ENCODE results near the gene PGRMC2. TPM values are rescaled to one million over a fixed set of nuclear protein-coding genes. Genes with fewer than 3 reads are reported as not detected.
"Not testable (repeated sequence)": the region's sequence is repeated elsewhere in the genome, so short reads cannot be mapped to it uniquely, and the experiment has no call there.

PGRMC2 gene
- total RNA-seq, 2 donors from 2014 or later = 21.2 to 36.3 TPM

DNA sequence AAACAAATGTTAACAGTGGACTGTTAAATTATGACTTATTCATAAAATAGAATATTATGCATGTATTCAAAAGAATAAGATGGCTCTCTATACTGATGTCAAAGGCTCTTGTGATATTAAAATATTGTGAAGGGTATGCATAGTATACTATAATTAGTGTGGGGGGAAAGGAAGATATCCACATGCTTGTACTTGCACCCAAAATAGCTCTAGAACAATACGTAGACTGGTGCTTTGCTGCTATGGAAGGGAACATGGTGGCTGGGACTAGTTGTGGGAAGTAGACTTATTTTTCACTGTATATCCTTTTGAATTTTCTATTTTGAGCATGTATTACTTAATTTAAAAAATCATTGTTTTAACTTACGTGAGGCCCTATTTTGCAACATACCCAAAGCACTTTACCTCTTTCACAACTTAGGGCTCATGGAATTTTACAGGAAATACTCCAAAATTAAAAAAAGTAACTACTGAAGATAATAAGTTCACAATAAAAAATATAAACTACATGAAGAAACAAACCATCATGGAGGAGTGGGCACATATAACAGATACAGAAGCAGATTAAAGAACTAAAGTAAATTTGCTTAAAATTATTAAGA lies 7.9 kb downstream of the PGRMC2 start:
- Histone ChIP-seq H3K4me1 (peaks cover 0 to 10% of the 10 kb centered on the region in 2 donors), H3K36me3 (no peaks in the 10 kb centered on the region)

DNA sequence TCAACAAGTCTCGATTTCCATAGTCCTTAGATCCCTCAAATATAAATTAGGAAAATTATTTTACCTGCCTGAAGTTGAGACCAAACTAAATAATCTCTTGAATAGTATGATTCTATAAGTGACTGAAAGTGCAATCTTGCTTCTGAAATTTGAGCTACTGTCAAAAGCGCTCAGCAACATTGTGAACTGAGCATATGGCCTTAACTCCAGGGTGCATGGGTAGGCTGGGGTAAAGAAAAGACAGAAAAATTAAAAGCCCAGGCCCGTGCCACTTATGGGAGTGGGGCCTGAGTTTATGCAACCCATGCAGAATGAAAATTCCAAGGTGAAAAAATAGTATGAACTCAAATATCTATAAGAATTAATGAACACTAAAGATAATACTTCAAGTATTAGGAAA lies 9.8 kb downstream of the PGRMC2 start:
- H3K27ac ChIP-seq = no peak overlapping the region
- no peak for DNase-seq (ENCODE audit: low spot score)
- TF ChIP-seq, protein P1, sequence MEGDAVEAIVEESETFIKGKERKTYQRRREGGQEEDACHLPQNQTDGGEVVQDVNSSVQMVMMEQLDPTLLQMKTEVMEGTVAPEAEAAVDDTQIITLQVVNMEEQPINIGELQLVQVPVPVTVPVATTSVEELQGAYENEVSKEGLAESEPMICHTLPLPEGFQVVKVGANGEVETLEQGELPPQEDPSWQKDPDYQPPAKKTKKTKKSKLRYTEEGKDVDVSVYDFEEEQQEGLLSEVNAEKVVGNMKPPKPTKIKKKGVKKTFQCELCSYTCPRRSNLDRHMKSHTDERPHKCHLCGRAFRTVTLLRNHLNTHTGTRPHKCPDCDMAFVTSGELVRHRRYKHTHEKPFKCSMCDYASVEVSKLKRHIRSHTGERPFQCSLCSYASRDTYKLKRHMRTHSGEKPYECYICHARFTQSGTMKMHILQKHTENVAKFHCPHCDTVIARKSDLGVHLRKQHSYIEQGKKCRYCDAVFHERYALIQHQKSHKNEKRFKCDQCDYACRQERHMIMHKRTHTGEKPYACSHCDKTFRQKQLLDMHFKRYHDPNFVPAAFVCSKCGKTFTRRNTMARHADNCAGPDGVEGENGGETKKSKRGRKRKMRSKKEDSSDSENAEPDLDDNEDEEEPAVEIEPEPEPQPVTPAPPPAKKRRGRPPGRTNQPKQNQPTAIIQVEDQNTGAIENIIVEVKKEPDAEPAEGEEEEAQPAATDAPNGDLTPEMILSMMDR (IDR thresholded peaks at IDR 0.05) = no peak
- H3K4me3 ChIP-seq = no peak overlapping the region
- no peaks in the 10 kb centered on the region for H3K27me3 ChIP-seq
- H3K36me3 ChIP-seq = no peaks in the 10 kb centered on the region
- peaks cover 0 to 4% of the 10 kb centered on the region in 2 donors for H3K4me1 ChIP-seq
- no peaks in the 10 kb centered on the region for H3K9me3 ChIP-seq

More for the DNA sequence above, 7.9 kb downstream of the PGRMC2 start:
- Histone ChIP-seq H3K27me3 (no peaks in the 10 kb centered on the region), H3K4me3 (no peak overlapping the region), H3K9me3 (no peaks in the 10 kb centered on the region), H3K27ac (no peak overlapping the region)
- no peak for DNase-seq (ENCODE audit: low spot score)
- TF ChIP-seq, protein P1 (IDR thresholded peaks at IDR 0.05) = no peak

DNA sequence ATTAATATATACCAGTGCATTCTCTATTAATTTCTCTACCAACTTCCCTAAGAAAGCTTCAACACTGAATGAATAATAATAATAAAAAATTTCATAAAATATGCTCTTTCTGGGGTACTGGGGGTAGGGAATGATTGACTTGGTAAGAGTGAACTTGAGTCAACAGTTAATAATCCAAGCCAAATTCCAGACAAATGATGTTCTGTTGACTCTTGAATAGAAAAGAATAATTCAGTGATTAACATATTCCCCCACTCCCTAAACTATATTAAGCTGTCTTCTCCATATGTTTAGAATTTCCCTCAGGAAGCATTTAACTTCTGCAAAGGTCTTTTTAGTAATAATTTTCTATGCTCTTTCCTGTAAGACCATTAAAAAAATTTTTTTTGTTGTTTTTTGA lies 12.3 kb downstream of the PGRMC2 start:
- Histone ChIP-seq H3K9me3 (no peaks in the 10 kb centered on the region), H3K36me3 (peaks cover 18% of the 10 kb centered on the region), H3K27me3 (no peaks in the 10 kb centered on the region), H3K27ac (no peak overlapping the region), H3K4me1 (peaks cover 0 to 4% of the 10 kb centered on the region in 2 donors), H3K4me3 (no peak overlapping the region)
- TF ChIP-seq, protein P1 (IDR thresholded peaks at IDR 0.05) = no peak
- no peak for DNase-seq (ENCODE audit: low spot score)

DNA sequence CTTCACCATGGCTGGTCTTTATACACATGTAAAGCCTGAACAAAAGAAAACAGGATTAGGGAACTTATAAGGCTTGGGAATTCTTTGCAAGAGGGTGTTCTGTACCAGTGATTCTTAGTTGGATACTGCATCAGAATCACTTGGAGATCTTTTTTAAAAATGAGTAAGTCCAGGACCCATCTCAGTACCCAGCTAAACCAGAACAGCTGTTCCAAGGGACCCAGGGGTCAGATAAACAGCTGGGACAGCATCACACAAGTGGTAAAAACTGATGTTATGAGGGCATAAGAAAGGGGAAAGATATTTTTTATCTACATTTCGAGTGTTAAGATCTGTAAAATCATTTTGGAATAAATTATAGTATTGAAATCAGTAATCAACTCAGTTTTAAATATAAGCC lies 16.1 kb downstream of the PGRMC2 start:
- DNase-seq (ENCODE audit: low spot score) = no peak
- Histone ChIP-seq H3K27ac (no peak overlapping the region), H3K9me3 (no peaks in the 10 kb centered on the region), H3K4me1 (no peaks in the 10 kb centered on the region), H3K4me3 (no peak overlapping the region), H3K27me3 (no peaks in the 10 kb centered on the region), H3K36me3 (peaks cover 24% of the 10 kb centered on the region)
- TF ChIP-seq, protein P1 (IDR thresholded peaks at IDR 0.05) = no peak

DNA sequence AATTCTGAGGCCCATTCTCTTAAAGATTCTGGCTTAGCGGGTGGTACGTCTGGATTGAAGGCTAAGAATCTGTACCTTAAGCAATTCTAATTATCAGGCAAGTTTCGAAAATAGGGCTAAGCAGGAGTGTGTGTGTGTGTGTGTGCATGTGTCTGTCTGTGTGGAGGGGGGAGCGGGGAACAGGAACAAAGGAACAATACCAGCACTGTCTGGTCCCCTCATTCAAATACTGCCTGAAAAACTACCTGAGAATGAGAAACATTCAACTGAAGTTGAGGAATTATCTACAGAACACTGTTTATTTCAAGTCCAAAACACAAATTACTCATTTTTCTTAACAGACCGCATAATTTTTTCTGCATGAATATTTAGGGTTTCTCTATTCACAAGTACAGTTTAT lies 18.6 kb downstream of the PGRMC2 start:
- DNase-seq (ENCODE audit: low spot score) = no peak
- Histone ChIP-seq H3K27me3 (no peaks in the 10 kb centered on the region), H3K9me3 (peaks cover 0 to 11% of the 10 kb centered on the region in 2 donors), H3K4me1 (no peaks in the 10 kb centered on the region), H3K36me3 (peaks cover 24% of the 10 kb centered on the region), H3K4me3 (no peak overlapping the region), H3K27ac (no peak overlapping the region)
- TF ChIP-seq, protein P1 (IDR thresholded peaks at IDR 0.05) = no peak

DNA sequence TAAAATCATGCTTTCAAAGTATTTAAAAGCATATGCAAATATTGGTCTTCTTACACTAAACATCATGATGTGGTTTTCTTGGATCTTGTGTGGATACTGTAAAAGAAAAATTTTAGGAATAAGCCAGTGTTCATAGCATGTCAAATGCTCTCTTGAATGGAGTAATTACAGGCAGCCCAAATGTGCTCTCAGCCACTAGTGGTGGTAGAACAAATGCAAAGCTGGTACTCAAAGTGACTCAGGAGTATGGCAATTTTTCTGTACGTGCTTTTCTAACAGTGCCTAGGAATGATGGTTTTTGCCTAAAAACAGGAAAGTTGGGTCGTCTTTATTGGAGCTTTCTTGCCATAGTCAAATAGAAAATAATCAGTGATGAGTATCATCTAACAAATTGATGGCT lies 19.9 kb downstream of the PGRMC2 start:
- no peak overlapping the region for H3K27ac ChIP-seq
- no peak for DNase-seq (ENCODE audit: low spot score)
- peaks cover 0 to 11% of the 10 kb centered on the region in 2 donors for H3K9me3 ChIP-seq
- peaks cover 24% of the 10 kb centered on the region for H3K36me3 ChIP-seq
- no peaks in the 10 kb centered on the region for H3K27me3 ChIP-seq
- H3K4me3 ChIP-seq = no peak overlapping the region
- TF ChIP-seq, protein P1 (IDR thresholded peaks at IDR 0.05) = no peak
- H3K4me1 ChIP-seq = no peaks in the 10 kb centered on the region

DNA sequence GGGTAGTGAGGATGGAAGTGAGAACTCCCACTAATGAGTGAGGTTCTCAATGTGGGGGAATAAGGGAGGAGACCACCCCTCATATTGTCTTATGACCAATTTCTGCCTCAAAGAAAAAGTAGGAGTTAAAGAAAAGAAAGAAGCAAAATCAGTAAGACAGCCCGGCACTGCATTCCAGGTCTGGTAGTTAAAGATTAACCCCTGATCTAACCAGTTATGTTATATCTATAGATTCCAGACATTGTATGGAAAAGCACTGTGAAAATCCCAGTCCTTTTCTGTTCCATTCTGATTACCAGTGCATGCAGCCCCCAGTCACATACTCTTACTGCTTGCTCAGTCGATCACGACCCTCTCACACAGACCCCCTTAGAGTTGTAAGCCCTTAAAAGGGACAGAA lies 20.4 kb downstream of the PGRMC2 start:
- peaks cover 0 to 11% of the 10 kb centered on the region in 2 donors for H3K9me3 ChIP-seq
- not testable (repeated sequence) for DNase-seq (ENCODE audit: low spot score); H3K27me3 ChIP-seq

DNA sequence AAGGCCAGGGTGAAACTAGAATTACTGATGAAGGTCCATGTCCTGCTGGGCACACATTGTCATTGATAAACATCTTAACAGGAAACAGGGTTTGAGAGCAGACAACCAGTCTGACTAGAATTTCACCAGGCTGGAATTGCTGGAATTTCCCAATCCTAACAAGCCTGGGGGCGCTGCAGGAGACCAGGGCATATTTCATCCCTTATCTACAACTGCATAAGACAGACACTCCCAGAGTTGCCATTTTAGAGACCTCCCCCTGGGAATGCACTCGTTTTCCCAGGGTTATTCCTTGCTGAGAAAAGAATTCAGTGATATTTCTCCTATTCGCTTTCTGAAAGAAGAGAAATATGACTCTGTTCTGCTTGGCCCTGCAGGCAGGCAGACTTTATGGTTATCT lies 22.1 kb downstream of the PGRMC2 start:
- H3K4me1 ChIP-seq, H3K27me3 ChIP-seq: not testable (repeated sequence)
- peaks cover 0 to 11% of the 10 kb centered on the region in 2 donors for H3K9me3 ChIP-seq

More for the DNA sequence above, 20.4 kb downstream of the PGRMC2 start:
- H3K4me1 ChIP-seq, H3K27ac ChIP-seq, H3K4me3 ChIP-seq: not testable (repeated sequence)
- H3K36me3 ChIP-seq = peaks cover 23% of the 10 kb centered on the region

DNA sequence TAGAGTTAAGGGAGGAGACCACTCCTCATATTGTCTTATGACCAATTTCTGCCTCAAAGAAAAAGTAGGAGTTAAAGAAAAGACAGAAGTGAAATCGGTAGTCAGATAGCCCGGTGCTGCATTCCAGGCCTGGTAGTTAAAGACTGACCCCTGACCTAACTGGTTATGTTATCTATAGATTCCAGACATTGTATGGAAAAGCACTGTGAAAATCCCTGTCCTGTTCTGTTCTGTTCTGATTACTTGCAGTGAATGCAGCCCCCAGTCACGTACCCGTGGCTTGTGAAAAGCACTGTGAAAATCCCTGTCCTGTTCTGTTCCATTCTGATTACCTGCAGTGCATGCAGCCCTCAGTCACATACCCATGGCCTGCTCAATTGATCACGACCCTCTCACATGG lies 27.7 kb downstream of the PGRMC2 start:
- not testable (repeated sequence) for DNase-seq (ENCODE audit: low spot score); H3K27me3 ChIP-seq; H3K9me3 ChIP-seq; H3K4me3 ChIP-seq; H3K4me1 ChIP-seq; H3K36me3 ChIP-seq; H3K27ac ChIP-seq

More for the DNA sequence above, 22.1 kb downstream of the PGRMC2 start:
- DNase-seq (ENCODE audit: low spot score); H3K36me3 ChIP-seq; H3K4me3 ChIP-seq; H3K27ac ChIP-seq: not testable (repeated sequence)
